Osteoblast (primary cell): ENCODE measurements around the gene CFAP157. TPM values are rescaled to one million over a fixed set of nuclear protein-coding genes. Genes with fewer than 3 reads are reported as not detected.

Experiments
- DNase-seq: peaks from one replicate; pipeline ENCODE4 v3.0.0; 2011; ENCODE audit warnings: low spot score, mixed read lengths; ENCODE audit not compliant: insufficient read length; ENCODE audit errors: missing footprints
- H2AFZ ChIP-seq: 2 replicates; pipeline ENCODE4 v1.6.0; 2011; ENCODE audit warnings: mild to moderate bottlenecking, low read length
- H3K27ac ChIP-seq: 2 replicates; pipeline ENCODE4 v1.5.1; 2011; ENCODE audit warnings: mild to moderate bottlenecking, low read depth, low read length, moderate library complexity
- H3K27me3 ChIP-seq: 2 replicates; pipeline ENCODE4 v1.6.0; 2012; ENCODE audit warnings: mild to moderate bottlenecking, control low read depth, inconsistent platforms, low read length, moderate library complexity; ENCODE audit not compliant: insufficient read depth
- H3K36me3 ChIP-seq: 2 replicates; pipeline ENCODE4 v1.5.1; 2011; ENCODE audit warnings: mild to moderate bottlenecking, low read length, control low read depth, moderate library complexity; ENCODE audit not compliant: insufficient read depth
- H3K4me1 ChIP-seq: 2 replicates; pipeline ENCODE4 v1.5.1; 2011; ENCODE audit warnings: mild to moderate bottlenecking, low read length, control low read depth, moderate library complexity; ENCODE audit not compliant: insufficient read depth
- H3K4me2 ChIP-seq: 2 replicates; pipeline ENCODE4 v1.6.0; 2011; ENCODE audit warnings: mild to moderate bottlenecking, low read length; ENCODE audit not compliant: insufficient read depth
- H3K4me3 ChIP-seq: fragments of 200-600 bp; sonication (generic); 3 replicates; pipeline ENCODE4 v1.5.1; 2012; ENCODE audit warnings: mild to moderate bottlenecking, low read length, inconsistent platforms; ENCODE audit not compliant: insufficient read depth
- H3K79me2 ChIP-seq: 2 replicates; pipeline ENCODE4 v1.6.0; 2012; ENCODE audit warnings: mild to moderate bottlenecking, low read length, control low read depth, inconsistent platforms; ENCODE audit not compliant: insufficient read depth
- H3K9me3 ChIP-seq: 2 replicates; pipeline ENCODE4 v1.5.1; 2011; ENCODE audit warnings: low read depth, low read length, control low read depth
- H4K20me1 ChIP-seq: 2 replicates; pipeline ENCODE4 v1.6.0; 2012; ENCODE audit warnings: mild to moderate bottlenecking, low read length, control low read depth; ENCODE audit not compliant: insufficient read depth
- CTCF ChIP-seq: IDR thresholded peaks from 2 replicates; pipeline ENCODE4 v1.5.1; 2011; ENCODE audit warnings: mild to moderate bottlenecking, low read depth, low read length, moderate library complexity; ENCODE audit errors: extremely low read depth
- total RNA-seq: library from RNA; depleted of rRNA; stranded (reverse); fragments of >200 nt; gene quantifications from 2 replicates; pipeline ENCODE4 v1.2.3, GENCODE V29; 2012

CFAP157 gene
- total RNA-seq, 1 donor, result not detected

- Histone ChIP-seq H4K20me1 (peaks cover 4% of the 10 kb centered on the region), H3K9me3 (no peaks in the 10 kb centered on the region), H3K4me3 (no peak overlapping the region), H3K4me2 (no peak overlapping the region), H3K27ac (no peak overlapping the region), H3K79me2 (no peaks in the 10 kb centered on the region), H3K27me3 (no peaks in the 10 kb centered on the region), H3K4me1 (peaks cover 20% of the 10 kb centered on the region), H2AFZ (no peak overlapping the region), H3K36me3 (no peaks in the 10 kb centered on the region)
- TF ChIP-seq CTCF, result no peak
- DNase-seq, result peak; percentile 82
Observed at GRCh38 chr9:127720865-127721227, 14.1 kb downstream of the CFAP157 start.

GRCh38 chr9:127721391-127721821 is 14.6 kb downstream of the CFAP157 start:
- H3K9me3 ChIP-seq, result no peaks in the 10 kb centered on the region
- TF ChIP-seq CTCF, result no peak
- no peak overlapping the region for H3K4me2 ChIP-seq
- DNase-seq, result peak; percentile 56
- H3K79me2 ChIP-seq, result no peaks in the 10 kb centered on the region
- no peak overlapping the region for H3K27ac ChIP-seq
- no peaks in the 10 kb centered on the region for H3K36me3 ChIP-seq
- H4K20me1 ChIP-seq, result peaks cover 4% of the 10 kb centered on the region
- H3K27me3 ChIP-seq, result no peaks in the 10 kb centered on the region
- no peak overlapping the region for H3K4me3 ChIP-seq
- H3K4me1 ChIP-seq, result peaks cover 16% of the 10 kb centered on the region
- no peak overlapping the region for H2AFZ ChIP-seq

GRCh38 chr9:127722055-127722745 is 15.4 kb downstream of the CFAP157 start:
- Histone ChIP-seq H3K36me3 (no peaks in the 10 kb centered on the region), H2AFZ (no peak overlapping the region)

More at GRCh38 chr9:127722055-127722745, 15.4 kb downstream of the CFAP157 start:
- Histone ChIP-seq H3K9me3 (no peaks in the 10 kb centered on the region), H3K27ac (no peak overlapping the region), H3K4me1 (peaks cover 16% of the 10 kb centered on the region), H3K79me2 (no peaks in the 10 kb centered on the region), H3K27me3 (no peaks in the 10 kb centered on the region), H3K4me2 (no peak overlapping the region), H3K4me3 (no peak overlapping the region), H4K20me1 (peaks cover 4% of the 10 kb centered on the region)
- TF ChIP-seq CTCF, result no peak
- DNase-seq, result peak; percentile 34
